GM19452 (cell line): Measurements from ENCODE around the gene MAN1B1.
"Not testable (repeated sequence)": the region's sequence is repeated elsewhere in the genome, so short reads cannot be mapped to it uniquely, and the experiment has no call there.

Experiments
- ATAC-seq: cut with Tn5 transposase; IDR thresholded peaks from one replicate; pipeline ENCODE4 v1.9.1; 2021; ENCODE audit not compliant: unreplicated experiment

MAN1B1 gene

GRCh38 chr9:137110147-137110910 is 23.5 kb downstream of the MAN1B1 start:
- ATAC-seq: no peak

- no peak for ATAC-seq
Measured at GRCh38 chr9:137110911-137111787, 24.4 kb downstream of the MAN1B1 start.

GRCh38 chr9:137111788-137112563 is 25.2 kb downstream of the MAN1B1 start:
- no peak for ATAC-seq

GRCh38 chr9:137112564-137113384 is 26.0 kb downstream of the MAN1B1 start:
- no peak for ATAC-seq

GRCh38 chr9:137113385-137114159 is 26.8 kb downstream of the MAN1B1 start:
- ATAC-seq: no peak

- ATAC-seq: no peak
Measured at GRCh38 chr9:137114220-137114612, 27.4 kb downstream of the MAN1B1 start.

GRCh38 chr9:137114613-137115393 is 28.0 kb downstream of the MAN1B1 start, which contains the start of gene DPP7:
TSS of gene DPP7 (minus strand) at chr9:137114733. CDS start at chr9:137114713, 20 bp downstream.
- peak; percentile 79 for ATAC-seq

GRCh38 chr9:137115394-137116026 is 28.7 kb downstream of the MAN1B1 start:
- ATAC-seq: no peak

- ATAC-seq: no peak
Measured at GRCh38 chr9:137116027-137116507, 29.3 kb downstream of the MAN1B1 start.

GRCh38 chr9:137116728-137117127 is 29.9 kb downstream of the MAN1B1 start:
- no peak for ATAC-seq

GRCh38 chr9:137117269-137117731 is 30.5 kb downstream of the MAN1B1 start:
- no peak for ATAC-seq

- ATAC-seq: not testable (repeated sequence)
Measured at GRCh38 chr9:137118092-137118603, 31.4 kb downstream of the MAN1B1 start.

GRCh38 chr9:137121927-137122795 is 35.4 kb downstream of the MAN1B1 start:
- not testable (repeated sequence) for ATAC-seq

- ATAC-seq: not testable (repeated sequence)
Measured at GRCh38 chr9:137122796-137123467, 36.1 kb downstream of the MAN1B1 start.

- peak; percentile 46 for ATAC-seq
Measured at GRCh38 chr9:137123468-137123837, 36.7 kb downstream of the MAN1B1 start.

- ATAC-seq: not testable (repeated sequence)
Measured at GRCh38 chr9:137123952-137124462, 37.2 kb downstream of the MAN1B1 start.
